Endometrial microvascular endothelial cells (primary cell): ENCODE data around the gene NSD2. TPM values are rescaled to one million over a fixed set of nuclear protein-coding genes. Genes with fewer than 3 reads are reported as not detected.

Experiments
- in situ Hi-C: cut with HindIII; loops from 2 replicates; pipeline ENCODE4 v1.10.0; 2017; ENCODE audit warnings: low sequenced_read_pairs, low pct_unique_long_range_greater_than_20kb; ENCODE audit errors: inconsistent ontology term
- total RNA-seq: library from RNA; depleted of rRNA; stranded (reverse); fragments of >200 nt; gene quantifications from one replicate; pipeline ENCODE4 v1.2.3, GENCODE V29; 2015; ENCODE audit errors: inconsistent ontology term

The NSD2 gene
- total RNA-seq, 1 donor from 2014 or later: 68.2 TPM

- in situ Hi-C loops: no loop called here
Measured at GRCh38 chr4:1927675-1928074, 56.5 kb downstream of the NSD2 start.

- in situ Hi-C loops: no loop called here
Measured at GRCh38 chr4:1928356-1929239, 57.4 kb downstream of the NSD2 start.

- in situ Hi-C loops: no loop called here
Measured at GRCh38 chr4:1932736-1933135, 61.5 kb downstream of the NSD2 start.

DNA sequence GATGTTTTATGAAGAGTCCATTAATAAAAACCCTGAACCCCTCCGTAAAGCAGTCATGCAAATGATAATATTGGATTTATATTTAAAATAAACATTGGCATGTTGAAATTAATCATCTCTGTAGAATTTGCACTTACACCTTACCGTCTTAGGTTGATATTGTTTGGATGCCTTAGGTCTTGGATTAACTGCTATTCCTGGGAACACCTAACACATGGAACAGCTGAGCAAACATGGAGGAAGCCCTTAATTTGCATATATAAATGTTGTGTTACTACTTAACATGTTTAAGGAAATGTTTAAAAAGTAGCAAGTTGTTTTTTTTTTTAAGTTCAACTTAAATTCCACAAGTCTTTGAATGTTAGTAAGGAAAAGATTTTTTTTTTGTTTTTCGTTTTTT, 62.5 kb downstream of the NSD2 start:
- in situ Hi-C loops: no loop called here

DNA sequence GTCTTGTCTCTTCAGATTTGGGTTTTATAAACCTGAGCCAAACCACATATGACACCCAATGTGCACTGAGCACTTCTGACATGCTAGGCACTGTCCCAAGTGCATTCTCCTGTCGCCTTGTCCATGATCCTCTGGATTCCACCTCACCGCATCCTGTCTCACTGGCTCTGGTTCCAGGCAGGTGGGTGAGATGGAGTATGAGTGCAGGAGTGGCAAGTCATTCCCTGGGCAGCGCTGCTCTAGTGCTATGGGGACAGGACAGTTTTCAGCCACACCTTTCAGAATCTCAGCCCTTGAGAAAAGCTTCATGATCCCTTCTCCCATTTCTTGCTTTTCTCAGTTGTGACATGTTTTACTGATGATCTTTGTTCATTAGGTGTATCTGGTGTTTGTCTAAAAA, 66.4 kb downstream of the NSD2 start:
- in situ Hi-C loops: no loop called here

DNA sequence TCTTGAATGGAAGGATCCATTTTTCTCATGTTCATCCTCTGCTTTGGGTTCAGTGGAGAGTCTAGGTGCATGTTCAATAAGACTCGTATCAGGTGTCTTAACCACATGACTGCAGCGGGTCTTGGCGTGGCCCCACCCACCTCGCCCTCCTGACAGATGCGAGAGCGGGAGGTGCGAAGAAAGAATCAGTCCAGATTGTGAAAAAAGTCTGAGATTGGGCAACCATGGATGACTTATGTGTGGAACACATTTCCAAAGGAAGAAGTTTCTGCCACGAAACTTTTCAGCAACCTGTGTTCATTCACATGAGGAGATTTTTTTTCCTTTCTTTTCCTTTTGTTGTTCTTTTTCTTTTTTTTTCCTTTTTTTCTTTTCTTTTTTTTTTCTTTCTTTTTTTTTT, 66.8 kb downstream of the NSD2 start:
- in situ Hi-C loops: no loop called here

DNA sequence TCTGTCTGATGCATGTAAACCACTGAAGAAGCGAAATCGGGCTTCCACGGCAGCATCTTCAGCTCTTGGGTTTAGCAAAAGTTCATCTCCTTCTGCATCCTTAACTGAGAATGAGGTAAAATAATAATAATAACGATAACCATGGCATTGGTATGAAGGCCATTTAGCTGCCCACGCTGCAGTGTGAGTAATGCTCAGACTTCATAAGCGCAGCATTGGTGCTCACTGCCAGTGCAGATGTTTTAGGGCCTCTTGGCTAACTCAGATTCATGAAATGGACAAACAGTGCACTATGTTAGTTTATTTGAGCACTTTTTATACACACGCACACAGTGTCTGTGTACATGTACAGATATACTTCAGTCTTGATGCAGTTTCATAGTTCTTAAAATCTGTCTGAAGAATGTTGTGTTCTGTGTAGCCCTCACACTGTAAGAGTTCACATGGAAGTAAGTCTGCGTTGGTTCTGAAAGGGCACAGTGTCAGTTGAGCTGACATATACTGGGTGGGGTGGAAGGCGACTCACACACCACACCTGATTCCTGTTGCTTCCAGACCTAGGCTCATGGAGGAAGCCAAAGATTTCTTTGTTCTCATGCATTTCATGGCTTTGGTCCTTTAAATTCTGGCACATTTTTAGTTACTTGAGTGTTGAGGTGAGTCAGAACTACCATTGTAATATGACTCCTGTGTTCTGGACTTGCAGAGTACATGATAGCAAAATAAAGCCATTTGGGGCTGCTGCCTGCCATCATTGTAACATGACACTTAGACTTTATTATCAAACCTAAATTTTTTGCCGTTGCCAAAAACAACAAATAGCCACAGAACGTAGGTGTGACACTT, 68.7 kb downstream of the NSD2 start:
- in situ Hi-C loops: no loop called here

- in situ Hi-C loops: no loop called here
Measured at GRCh38 chr4:1940566-1940965, 69.4 kb downstream of the NSD2 start.

- in situ Hi-C loops: no loop called here
Measured at GRCh38 chr4:1943928-1944327, 72.7 kb downstream of the NSD2 start.

DNA sequence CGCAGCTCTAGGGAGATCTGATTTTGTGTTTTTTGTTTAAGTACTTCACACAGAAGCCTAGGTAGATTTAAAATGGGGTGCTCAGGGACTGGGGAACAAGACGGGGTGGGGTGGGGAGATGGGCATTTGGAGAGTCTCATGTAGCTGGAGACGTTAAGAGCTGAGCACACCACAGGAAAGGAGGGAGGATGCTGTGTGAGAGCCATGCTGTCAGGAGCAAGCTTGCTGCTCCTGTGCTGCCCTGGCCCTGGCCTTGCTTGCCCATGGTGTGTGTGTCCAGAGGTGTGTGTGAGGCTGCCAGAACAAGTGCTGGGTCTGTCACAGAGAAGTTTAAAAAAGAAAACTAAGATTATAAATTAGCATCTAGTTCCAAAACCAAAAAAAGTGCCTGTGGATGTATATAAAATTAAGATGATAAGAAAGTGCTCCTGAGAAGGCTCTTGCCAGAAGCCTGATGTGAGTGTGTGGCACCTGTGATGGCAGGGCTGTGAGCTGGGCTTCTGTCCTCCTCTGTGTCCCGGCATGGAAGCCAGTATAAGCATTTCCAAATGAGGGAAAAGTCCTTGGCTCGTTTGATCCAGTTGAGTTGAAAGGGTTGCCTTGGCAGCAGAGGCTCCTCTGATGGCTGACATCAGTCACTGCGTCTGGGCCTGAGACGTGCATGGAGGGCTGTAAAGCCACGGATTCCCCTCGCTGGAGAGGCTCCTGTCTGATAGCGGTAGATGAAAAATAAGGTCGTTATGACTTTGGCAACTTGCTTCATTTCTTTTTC, 74.1 kb downstream of the NSD2 start:
- in situ Hi-C loops: no loop called here

- in situ Hi-C loops: no loop called here
Measured at GRCh38 chr4:1945912-1946311, 74.7 kb downstream of the NSD2 start.

GRCh38 chr4:1948232-1948631, 77.0 kb downstream of the NSD2 start:
- in situ Hi-C loops: no loop called here

GRCh38 chr4:1948892-1949436, 77.8 kb downstream of the NSD2 start:
- in situ Hi-C loops: no loop called here

GRCh38 chr4:1950369-1950768, 79.2 kb downstream of the NSD2 start:
- in situ Hi-C loops: no loop called here

DNA sequence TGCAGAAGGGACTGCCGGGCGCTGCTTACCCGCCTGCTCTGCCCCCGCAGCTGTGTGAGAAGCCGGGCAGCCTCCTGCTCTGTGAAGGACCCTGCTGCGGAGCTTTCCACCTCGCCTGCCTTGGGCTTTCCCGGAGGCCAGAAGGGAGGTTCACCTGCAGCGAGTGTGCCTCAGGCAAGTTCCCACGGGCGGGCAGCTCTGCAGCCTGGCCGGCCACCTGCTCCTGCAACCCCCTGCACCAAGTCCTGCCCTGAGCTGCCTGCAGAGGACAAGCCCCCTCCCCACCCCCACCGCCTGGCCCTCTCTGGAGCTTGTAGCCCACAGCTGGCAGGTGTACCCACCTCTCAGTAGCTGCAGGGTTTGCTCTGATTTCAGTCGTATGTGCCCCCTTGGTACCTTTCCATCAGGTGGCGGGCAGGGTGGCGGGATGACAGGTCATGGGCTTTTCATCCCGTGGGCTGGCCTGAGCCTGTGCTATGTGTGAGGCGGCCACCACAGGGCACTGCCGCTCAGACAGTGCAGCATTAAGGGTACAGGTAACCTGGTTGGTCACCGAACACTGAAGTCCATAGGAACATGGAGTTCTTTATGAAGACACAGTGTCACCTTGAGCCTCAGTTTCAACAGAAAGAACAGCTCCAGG, 81.0 kb downstream of the NSD2 start:
- in situ Hi-C loops: no loop called here

GRCh38 chr4:1952719-1953118, 81.5 kb downstream of the NSD2 start:
- in situ Hi-C loops: no loop called here

DNA sequence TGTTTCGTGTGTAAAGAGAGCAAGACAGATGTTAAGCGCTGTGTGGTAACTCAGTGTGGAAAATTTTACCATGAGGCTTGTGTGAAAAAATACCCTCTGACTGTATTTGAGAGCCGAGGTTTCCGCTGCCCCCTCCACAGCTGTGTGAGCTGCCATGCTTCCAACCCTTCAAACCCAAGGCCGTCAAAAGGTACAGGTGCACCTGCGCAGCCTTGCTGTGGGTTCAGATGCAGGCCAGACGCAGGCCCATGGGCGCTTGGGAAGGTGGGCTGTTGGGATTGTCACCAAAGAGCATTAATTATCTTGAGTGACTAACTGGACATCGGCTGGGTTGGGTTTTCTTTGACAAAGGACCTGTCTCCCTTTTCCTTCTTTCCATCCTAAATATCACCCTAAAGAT, 82.1 kb downstream of the NSD2 start:
- in situ Hi-C loops: no loop called here

DNA sequence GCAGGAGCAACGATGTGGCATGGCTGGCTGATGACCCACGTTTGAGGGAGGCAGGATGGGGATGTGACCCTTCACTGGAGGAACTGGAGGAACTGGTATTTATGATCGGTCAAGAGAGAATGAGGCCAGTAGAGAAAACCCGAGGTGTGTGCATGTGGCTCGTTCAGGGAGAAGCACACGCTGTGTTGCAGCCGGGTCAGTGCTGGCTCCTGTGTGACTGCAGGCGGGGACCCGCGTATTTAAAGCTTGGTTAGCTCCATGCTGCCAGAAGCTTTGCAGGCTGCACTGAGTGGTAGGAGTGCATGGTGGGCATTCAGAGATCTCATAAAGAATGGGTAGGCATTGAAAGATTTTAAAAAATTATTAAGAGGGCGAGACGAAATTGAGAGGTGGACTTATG, 85.4 kb downstream of the NSD2 start:
- in situ Hi-C loops: no loop called here
